ENCODE data around the gene PDE5A.

DNA sequence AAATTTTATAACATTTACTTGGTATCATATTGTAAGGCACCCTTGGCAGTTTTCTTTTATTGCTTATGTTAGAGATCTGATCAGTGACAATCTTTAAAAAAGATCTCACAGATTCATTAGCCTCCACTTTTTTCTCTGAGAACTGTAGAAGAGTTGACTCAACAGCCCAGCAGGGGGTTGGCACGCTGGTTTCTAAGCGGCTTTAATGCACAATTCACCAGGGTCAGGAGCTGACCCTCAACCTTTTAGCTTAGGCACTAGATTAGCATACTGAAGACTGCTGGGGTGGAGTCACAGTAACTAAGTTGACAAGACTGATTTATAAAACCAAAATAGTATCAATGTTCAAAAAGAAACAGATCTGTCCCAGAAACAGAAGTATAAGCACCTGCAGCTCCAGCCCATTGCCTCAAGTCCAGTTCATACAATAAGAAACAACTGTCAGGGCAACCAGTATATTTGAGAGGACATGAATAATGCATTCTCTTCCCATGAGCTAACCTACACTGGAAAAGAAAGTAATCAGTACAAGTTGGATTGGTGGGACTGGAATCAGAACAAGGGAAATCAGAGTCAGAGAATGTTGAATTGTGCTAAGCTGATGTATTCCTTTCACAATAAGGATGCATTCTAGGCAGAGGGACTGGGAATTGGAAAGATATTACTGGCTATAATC is 77.6 kb downstream of the PDE5A start:
- no peak for TF ChIP-seq EZH2 (IDR thresholded peaks at IDR 0.05; ENCODE audit: low read depth)
- TF ChIP-seq, protein P1, sequence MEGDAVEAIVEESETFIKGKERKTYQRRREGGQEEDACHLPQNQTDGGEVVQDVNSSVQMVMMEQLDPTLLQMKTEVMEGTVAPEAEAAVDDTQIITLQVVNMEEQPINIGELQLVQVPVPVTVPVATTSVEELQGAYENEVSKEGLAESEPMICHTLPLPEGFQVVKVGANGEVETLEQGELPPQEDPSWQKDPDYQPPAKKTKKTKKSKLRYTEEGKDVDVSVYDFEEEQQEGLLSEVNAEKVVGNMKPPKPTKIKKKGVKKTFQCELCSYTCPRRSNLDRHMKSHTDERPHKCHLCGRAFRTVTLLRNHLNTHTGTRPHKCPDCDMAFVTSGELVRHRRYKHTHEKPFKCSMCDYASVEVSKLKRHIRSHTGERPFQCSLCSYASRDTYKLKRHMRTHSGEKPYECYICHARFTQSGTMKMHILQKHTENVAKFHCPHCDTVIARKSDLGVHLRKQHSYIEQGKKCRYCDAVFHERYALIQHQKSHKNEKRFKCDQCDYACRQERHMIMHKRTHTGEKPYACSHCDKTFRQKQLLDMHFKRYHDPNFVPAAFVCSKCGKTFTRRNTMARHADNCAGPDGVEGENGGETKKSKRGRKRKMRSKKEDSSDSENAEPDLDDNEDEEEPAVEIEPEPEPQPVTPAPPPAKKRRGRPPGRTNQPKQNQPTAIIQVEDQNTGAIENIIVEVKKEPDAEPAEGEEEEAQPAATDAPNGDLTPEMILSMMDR (conservative IDR thresholded peaks at IDR 0.05): no peak

All from PC-9 (cell line).